DMS114 treated with DMSO at 0.1 percent for 48 hours (cell line): ENCODE data around the gene PRKN.
"Not testable (repeated sequence)": the region's sequence is repeated elsewhere in the genome, so short reads cannot be mapped to it uniquely, and the experiment has no call there.

Experiments
- DNase-seq: peaks from one replicate; lab custom pipeline; 2025; ENCODE audit not compliant: unreplicated experiment; lab: John Stamatoyannopoulos, UW

PRKN gene

DNA sequence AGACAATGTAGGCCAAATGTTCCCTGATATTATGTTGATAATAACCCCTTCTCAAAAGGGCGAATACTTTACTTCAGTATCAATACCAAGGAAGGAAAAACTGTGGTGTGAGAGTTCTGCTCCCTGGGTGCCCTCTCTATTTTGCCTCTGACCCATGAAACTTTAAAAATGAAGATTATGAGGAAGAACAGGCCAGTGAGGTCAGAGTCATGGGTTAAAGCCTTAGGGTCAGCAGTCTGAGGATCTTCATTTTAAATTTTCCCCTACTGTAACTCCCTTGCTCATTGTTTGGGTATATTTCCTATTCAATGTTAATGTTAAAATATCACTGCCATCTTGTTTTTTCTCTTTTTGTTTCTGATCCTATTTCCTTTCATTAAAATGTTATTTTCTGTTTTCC is 47.9 kb downstream of the PRKN start:
- no peak for DNase-seq

DNA sequence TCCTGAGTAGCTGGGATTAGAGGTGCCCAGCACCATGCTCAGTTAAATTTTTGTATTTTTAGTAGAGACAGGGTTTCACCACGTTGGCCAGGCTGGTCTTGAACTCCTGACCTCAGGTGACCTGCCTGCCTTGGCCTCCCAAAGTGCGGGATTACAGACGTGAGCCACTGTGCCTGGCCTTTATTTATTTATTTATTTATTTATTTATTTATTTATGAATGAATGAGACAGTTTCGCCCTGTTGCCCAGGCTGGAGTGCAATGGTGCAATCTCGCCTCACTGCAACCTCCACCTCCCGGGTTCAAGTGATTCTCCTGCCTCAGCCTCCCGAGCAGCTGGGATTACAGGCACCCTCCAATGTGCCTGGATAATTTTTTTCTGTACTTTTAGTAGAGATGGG is 48.7 kb downstream of the PRKN start:
- DNase-seq: not testable (repeated sequence)

DNA sequence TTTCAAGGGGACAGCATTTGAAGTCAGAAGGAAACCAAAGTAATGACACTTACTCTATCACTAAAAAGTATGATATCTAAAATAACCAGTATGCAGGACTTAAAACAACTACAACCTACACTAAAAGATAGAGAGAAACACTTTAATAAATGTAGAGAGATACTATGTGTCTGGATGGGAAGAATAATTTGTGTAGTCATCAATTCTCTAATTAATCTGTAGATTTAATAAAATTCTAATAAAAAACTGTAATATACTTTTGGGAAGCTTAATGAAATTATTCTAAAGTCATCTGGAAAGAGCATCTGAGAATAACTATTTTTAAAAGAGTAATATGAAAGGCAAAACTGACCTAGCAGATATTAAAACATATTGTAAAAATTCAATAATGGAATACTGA is 52.1 kb downstream of the PRKN start:
- no peak for DNase-seq

DNA sequence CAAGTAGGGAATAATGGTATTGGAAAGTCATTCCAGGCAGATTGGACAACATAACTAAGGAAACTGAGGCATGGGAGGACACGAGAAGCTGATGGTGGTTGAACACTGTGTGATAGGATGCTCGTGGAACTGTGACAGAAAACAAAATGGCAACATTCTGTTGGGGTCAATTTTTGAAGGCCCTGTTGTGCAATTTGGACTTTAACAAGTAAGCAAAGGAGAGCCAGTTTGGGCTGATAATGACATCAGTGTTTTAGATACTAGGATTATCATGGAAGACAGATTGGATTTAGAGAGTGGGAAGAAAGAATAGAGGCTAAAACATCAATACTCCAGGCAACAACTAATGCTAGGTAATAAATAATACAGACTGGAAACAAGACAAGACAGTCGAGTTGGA is 53.1 kb downstream of the PRKN start:
- no peak for DNase-seq

DNA sequence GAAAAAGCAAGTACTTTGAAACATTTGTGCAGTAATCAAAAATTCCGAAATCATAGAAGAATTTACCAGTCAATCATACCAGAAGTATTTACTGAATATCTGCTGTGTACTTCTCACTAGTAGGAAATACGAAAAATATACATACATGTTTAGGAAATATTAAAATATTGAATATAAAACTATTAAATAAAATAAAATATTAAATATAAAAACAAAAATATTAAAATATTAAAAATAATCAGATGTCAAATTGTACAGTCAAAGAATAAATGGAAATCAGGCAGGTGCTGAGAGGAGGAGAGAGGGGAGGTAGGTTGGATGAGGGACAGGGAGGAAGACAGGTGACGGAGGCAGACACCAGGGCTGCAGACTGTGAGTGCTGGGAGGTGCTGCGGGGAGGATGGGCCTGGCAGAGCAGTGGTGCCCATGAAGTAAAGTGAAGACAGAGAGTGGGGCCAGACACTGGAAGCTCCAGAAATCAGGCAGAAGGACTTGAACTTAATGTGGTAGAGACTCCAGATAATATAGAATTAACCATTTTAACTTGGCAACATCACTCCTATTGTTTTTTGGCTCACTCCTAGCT is 55.9 kb downstream of the PRKN start:
- no peak for DNase-seq

DNA sequence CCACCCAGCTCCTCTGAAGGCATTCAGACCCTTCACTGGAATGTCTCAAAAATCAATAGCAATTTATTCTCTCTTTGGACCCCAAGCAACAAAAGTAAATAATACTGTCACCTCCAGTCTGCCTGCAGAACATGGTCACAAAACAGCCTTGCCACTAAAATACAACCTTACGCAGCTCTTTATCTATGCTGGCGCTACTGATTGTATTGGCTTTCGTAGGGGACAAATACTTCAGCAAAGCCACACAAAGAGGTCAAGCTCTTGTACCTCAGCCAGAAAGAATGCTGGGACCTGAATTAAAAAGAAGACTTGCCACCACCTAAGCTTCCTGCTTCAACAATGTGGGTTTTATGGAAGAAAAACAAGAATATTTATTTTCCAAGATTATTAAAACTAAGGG is 57.2 kb downstream of the PRKN start:
- DNase-seq: no peak

DNA sequence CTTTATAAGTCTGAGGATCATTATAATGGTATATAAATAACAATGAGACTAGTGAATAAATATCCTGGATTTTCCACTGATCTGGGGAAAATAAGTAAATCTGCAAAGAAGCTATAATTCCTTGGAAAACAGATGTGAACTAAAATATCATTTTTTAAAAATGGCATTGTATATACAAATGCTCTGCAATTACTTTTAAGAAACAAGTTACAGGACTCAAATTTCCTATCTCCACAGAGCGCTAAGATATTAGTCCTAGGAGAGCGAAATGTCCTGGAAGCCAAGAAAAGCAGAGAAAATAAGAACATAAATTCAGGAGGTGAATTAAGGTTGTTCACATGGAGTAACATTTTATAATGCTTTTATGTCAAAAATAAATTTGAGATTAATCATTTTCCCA is 61.3 kb downstream of the PRKN start:
- no peak for DNase-seq

DNA sequence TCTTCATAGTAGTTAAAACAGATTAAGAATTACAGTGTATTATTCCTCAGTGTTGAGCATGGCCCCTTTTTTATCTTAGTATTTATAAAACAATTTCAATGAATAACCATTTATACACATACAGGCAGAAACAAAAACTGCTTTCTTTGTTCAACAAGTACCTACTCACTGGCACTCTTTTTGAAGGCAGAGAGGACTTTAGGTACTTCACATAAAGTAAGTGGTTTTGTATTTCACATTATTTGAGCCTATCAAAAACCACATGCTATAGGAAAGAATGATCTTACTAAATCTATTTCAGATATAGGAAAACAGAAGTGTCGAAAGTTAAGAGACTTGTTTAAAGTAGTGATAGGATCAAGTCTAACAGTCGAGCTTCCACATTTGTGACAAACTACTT is 73.8 kb downstream of the PRKN start:
- no peak for DNase-seq

DNA sequence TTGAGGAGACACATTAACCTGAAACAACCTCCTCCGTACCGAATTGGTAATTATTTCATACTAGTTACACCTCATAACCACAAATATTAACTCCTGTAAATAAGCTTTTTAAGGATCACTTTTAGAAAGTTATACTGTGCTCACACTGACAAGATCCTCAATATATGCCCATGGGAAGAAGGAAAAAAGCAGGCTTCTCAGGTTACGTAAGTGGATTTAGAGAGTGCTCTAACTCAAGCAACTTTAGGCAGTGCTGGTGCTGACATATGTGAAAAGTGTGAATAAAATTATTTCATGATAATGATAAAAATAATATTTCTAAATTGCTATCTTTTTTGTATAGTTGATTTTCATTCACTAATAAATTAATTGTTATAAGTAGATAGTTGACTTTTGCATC is 76.1 kb downstream of the PRKN start:
- DNase-seq: no peak

DNA sequence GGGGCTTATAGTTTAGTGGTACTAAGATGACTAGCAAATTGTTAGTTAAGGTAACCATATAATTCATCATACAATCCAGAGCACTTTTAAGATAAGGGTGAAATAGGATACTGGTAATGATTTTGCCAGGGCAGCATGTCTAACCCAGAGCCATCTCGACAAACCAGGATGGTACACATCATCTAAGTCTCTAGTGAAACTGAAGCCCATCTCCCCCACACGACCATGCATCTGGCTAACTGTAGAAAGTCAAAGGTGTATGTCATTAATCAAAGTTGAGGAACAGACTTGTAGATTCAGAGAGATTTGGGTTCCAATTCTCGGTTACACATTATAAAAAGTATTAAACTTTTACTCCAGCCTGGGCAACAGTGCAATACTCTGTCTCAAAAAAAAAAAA is 78.3 kb downstream of the PRKN start:
- DNase-seq: no peak

DNA sequence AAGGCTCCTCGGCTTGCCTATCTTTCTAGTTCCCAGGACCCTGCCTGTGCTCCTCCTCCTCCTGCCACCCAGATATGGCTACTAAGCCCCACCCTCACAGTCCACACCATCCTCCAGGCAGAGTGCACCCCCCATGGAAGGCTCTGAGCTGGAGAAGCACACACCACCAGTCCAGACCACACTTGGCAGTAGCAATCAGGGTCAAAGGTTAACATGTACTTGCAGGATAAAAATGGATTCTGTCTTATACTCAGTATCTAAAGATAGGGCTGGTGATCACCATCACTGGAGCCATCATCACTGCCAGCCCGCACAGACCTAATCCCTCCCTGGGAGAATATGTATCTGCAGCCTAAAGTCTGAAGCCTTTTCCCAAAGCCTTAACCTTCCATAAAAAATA is 83.4 kb downstream of the PRKN start:
- DNase-seq: no peak

DNA sequence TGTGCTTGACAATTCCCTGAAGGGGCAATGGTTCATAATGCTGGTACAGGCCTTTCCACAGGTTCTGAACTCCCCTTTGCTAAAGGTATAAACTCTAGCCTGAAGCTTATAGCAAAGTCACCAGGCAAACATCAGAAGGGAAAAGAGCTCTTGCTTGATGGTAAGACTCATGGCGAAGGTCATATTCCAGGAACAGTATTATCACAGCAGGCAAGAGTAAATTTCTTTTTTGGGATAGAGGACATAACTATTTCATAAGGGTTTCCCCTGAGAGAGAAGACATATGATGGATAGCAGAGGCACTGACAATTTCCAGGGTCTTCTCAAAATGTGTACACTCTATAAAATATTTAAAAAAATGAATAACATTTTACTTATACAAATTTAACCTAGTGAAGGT is 86.8 kb downstream of the PRKN start:
- DNase-seq: no peak

DNA sequence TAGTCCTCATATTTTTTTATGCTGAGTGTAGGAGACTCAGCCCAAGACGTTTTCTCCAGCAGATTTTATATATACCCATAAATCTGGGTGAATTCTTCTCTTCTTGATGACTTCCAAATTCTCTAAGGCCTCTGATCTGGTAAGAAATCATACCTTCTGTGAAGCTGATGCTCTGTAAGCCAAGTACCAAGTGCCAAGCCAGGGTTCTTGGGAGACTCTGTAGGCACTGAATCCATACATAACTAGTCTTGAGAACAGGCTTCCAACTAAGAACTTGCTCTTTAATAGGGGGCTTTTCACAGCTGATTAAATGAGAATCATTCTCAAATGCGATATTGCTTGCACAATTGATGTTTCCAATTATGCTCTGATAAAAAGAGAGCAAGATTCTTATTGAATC is 87.6 kb downstream of the PRKN start:
- DNase-seq: no peak

DNA sequence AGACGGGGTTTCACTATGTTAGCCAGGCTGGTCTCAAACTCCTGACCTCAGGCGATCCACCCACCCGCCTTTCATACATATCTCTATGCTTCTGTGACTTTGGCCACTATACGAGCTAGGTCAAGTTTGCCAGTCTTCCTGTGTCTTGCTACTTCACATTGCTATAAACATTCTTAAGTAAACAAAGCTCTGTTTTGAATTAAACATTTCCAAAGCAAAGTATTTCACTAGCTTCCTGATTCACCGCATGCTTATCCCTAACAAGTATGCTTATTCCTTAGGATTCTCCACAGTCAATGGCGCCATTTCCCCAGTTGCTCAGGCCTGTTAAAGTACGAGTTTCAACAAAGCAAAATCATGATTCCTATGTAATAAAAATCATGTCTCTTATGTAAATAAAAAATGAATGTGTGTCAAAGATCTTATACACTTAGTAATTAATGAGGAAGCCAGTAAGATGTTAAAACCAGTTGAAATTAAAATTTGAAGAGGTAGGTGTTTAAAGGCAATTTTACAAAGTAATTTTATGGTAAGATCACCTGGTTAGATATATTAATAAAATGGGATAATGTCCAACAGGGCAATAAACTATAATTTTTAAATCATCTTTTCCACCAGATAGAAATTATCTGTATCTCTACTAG is 88.5 kb downstream of the PRKN start:
- DNase-seq: no peak

DNA sequence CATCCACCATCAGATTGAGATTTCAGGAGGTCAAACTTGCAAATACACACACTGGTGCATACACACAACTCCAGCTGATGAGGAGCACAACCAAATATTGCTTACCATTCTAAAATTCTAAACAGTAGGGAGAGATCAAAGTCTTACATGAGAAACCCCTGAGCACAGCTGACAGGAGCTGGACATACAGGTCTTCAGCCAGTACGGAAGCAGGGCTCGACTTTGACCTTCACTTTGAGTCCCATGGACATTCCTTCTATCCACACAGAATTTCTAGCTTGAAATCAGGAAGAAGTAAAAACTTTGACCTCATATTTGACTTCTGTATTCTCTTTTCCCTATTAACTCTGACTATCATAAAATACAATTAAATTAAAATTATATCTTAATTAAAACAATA is 90.2 kb downstream of the PRKN start:
- no peak for DNase-seq

DNA sequence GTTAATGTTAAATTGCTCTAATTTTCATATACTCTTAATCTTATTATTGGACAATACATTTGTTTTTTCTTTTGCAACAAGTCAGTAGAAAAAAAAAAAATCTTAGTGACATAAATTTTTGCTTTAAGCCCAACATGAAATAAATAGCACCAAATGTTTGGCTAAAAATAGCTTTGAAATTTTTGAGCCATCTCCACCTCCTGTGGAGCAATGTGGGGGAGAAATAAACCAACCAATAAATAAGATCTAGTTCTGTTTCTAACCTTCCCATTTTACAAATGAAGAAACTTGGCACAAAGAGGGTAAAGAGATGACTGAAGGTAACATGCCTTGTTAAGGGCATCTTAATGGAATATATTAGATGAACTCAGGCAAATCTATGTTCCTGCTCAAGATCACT is 91.4 kb downstream of the PRKN start:
- DNase-seq: no peak

DNA sequence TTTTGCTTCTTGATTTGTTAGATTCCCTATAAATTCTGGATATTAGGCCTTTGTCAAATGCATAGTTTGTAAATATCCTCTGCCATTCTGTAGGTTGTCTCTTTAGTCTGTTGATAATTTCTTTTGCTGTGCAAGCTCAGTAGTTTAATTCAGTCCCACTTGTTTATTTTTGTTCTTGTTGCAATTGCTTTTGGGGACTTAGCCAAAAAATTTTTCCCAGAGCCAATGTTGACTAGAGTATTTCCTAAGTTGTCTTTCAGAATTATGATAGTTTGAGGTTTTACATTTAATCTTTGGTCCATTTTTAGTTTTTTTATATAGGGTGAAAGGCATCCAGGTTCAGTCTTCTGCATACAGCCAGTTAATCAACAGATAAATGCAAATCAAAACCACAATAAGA is 96.0 kb downstream of the PRKN start:
- DNase-seq: no peak

DNA sequence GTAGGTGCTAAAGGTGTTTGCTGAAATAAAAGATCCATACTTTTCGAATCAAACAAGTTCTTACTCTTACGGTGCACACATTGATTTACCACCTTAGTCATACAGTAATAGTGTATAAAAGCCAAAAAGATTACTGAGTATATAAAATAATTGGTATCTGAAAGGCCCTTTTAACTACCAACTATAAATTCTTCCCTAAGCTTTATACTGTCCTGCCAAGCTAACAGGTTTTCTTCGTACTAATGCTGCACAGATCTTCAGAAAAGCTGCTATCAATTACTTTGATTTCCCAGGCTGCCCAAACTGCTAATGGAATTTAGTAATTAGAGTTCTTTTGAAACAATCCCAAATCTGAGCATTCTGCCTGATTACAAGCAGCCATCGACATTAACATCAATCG is 97.5 kb downstream of the PRKN start:
- no peak for DNase-seq

DNA sequence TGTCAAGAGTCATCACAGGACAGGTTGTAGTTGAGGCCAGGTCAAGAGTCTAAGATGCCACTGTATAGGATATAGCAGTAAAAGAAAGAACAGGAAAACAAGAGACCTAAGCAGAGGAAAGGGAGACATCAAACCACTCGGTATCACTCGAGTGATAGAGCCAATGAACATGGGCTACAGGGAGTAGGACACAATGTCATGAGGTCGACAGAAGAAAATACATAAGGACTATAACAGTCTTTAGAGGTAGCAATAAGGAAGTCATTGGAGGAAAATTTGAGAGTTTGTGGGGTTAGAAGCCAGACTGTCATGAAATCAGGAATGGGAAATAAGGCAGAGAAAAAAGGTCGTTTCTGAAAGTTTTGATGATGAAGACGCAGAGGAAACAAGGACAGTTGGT is 99.7 kb downstream of the PRKN start:
- no peak for DNase-seq

DNA sequence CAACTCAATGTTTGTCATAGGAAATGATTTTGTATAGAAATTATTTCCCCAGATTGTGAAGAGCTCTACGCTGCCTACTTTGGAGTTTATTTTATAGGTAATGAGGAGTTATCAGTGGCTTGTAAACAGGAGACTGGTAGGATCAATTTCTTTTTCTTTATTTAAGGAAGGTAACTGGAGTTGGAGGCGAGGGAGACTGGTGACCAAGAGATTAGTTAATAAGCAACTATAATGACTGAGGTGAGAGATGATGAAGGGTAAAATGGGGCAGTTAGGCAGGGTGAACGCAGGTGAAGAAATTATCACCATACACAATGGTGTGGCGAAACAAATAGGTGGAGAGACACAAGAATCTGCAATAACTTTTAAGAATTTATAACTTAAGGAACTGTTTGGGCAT is 100.2 kb downstream of the PRKN start:
- DNase-seq: no peak

DNA sequence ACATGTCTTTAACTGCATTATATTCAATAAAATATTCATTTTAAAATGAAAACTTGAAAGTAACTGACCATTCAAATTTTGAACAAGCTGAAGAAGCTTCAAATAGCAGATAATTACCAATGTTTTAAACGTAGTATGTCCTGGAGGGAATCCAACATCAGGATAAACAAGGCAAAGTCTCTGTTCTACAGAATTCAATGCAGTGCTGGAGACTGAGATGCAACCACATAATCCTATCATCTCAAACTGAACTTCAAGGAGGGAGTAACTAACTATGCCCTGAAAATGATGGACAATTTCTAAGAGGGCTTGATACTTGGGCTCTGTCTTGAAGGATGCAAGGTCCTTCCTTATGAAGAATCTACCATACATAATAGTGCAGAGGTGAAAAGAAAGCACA is 100.7 kb downstream of the PRKN start:
- DNase-seq: no peak

DNA sequence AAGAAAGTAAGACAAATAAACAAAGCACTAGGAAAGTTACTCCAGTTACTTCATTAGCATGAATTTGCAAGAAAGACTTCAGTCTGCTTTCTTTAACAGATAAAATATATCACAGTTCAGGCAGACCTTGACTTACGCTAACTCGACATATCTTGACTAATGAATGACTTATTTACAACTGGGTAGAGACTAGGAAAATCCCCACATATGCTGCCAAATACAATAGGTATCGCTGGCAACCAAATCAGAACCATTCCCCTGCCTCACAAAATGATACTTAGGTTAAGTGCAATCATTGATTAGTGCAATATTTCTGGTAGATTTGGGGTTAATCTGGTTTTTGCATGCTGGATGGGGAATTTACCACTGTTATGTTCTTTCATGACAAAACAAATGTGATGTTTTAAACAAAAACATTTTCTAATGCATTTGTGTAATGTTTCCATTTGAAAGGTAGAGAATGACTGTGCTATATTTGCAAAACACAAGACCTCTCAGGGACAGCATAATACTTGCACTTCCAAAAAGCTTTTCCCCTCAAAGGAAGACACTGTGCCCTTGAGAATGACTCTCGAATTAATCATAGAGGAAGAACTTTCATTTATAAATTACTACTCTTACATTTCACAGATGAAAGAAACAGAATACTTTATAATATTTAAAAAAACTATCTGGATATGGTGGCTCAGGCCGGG is 101.6 kb downstream of the PRKN start:
- no peak for DNase-seq

DNA sequence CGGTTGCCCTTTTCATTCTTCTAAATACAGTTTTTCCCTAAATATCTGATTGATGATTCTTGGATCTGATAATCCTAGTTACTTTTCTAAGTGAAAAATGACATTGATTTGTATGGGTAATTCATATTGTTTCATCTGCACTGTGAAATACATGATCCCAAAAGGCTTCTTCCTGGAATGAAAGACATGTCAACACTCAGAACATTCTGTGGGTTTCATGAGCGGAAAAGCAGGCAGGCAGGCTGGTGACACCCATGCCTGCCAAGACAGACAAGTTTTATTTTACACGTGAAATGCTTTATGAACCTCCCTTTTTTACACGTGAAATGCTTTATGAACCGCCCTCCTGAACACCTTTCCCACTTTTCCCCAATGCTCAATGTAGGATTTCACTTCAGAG is 105.0 kb downstream of the PRKN start:
- DNase-seq: no peak
